ENCODE data around the gene YBX3.
A peak's percentile ranks its signal among the peaks of the same experiment; 100 is the strongest.
"Not testable (repeated sequence)": the region's sequence is repeated elsewhere in the genome, so short reads cannot be mapped to it uniquely, and the experiment has no call there.

YBX3 gene

GRCh38 chr12:10722905-10723746 is at the start of gene YBX3:
TSS of gene YBX3 (minus strand) at chr12:10723323. CDS start at chr12:10723111, 212 bp downstream.
- Mint-ChIP-seq H3K4me1 (peaks cover 50% of the 10 kb centered on the region), H3K4me3 (peak within 1 kb of the TSS; percentile 97), H3K36me3 (ENCODE audit: low read depth) (peaks cover 21% of the 10 kb centered on the region), H3K27me3 (peaks cover 34% of the 10 kb centered on the region), H3K9me3 (no peaks in the 10 kb centered on the region), H3K27ac (peak within 1 kb of the TSS; percentile 98)
- peak; percentile 67 for DNase-seq
- ATAC-seq, result peak; percentile 45

GRCh38 chr12:10771132-10771733 is 48.1 kb upstream of the YBX3 start:
- H3K4me3 Mint-ChIP-seq, result no peak overlapping the region
- DNase-seq, result no peak
- H3K27ac Mint-ChIP-seq, result no peak overlapping the region
- no peak for ATAC-seq
- H3K4me1 Mint-ChIP-seq, result no peaks in the 10 kb centered on the region
- no peaks in the 10 kb centered on the region for H3K9me3 Mint-ChIP-seq
- H3K27me3 Mint-ChIP-seq, result peaks cover 27% of the 10 kb centered on the region
- H3K36me3 Mint-ChIP-seq (ENCODE audit: low read depth), result no peaks in the 10 kb centered on the region

DNA sequence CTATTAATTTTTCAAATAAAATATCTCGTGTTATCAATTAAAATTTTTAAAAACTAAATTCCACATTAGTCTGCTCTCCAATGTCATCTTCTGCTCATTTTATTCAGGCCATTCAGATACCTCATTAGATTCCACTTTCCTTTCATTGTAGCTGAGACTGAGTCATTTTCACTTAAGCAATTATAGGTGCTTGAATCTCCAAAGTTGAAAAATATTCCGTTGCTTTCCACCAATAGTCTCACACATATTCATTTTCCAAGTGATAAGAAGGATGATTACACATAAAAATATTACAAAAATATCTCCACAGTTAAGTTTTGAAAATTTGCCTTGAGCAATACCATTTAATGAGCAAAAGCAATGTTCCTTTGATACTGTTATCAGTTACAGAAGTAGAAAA is 36.5 kb upstream of the YBX3 start:
- Mint-ChIP-seq H3K36me3 (ENCODE audit: low read depth) (peaks cover 11% of the 10 kb centered on the region), H3K27ac (no peak overlapping the region), H3K27me3 (peaks cover 48% of the 10 kb centered on the region), H3K4me1 (no peaks in the 10 kb centered on the region), H3K4me3 (no peak overlapping the region), H3K9me3 (peaks cover 11% of the 10 kb centered on the region)
- ATAC-seq (no peak), DNase-seq (no peak)

GRCh38 chr12:10756194-10756593 is 33.1 kb upstream of the YBX3 start:
- ATAC-seq (no peak), DNase-seq (no peak)
- H3K36me3 Mint-ChIP-seq (ENCODE audit: low read depth), result peaks cover 11% of the 10 kb centered on the region
- peaks cover 11% of the 10 kb centered on the region for H3K9me3 Mint-ChIP-seq
- H3K4me1 Mint-ChIP-seq, result no peaks in the 10 kb centered on the region
- no peak overlapping the region for H3K27ac Mint-ChIP-seq
- no peak overlapping the region for H3K4me3 Mint-ChIP-seq
- H3K27me3 Mint-ChIP-seq, result peaks cover 42% of the 10 kb centered on the region

- no peak overlapping the region for H3K4me3 Mint-ChIP-seq
- H3K27ac Mint-ChIP-seq, result no peak overlapping the region
- H3K9me3 Mint-ChIP-seq, result peaks cover 11% of the 10 kb centered on the region
- ATAC-seq, result no peak
- DNase-seq, result no peak
- peaks cover 9% of the 10 kb centered on the region for H3K4me1 Mint-ChIP-seq
- peaks cover 11% of the 10 kb centered on the region for H3K36me3 Mint-ChIP-seq (ENCODE audit: low read depth)
- peaks cover 18% of the 10 kb centered on the region for H3K27me3 Mint-ChIP-seq
Observed at GRCh38 chr12:10753059-10753458, 29.9 kb upstream of the YBX3 start.

- Mint-ChIP-seq H3K36me3 (ENCODE audit: low read depth) (no peaks in the 10 kb centered on the region), H3K4me3 (peak overlapping the region; percentile 72), H3K9me3 (no peaks in the 10 kb centered on the region), H3K27ac (no peak overlapping the region), H3K27me3 (peaks cover 22% of the 10 kb centered on the region), H3K4me1 (peaks cover 9% of the 10 kb centered on the region)
- no peak for DNase-seq
- ATAC-seq, result no peak
Observed at GRCh38 chr12:10750385-10750727, 27.2 kb upstream of the YBX3 start.

DNA sequence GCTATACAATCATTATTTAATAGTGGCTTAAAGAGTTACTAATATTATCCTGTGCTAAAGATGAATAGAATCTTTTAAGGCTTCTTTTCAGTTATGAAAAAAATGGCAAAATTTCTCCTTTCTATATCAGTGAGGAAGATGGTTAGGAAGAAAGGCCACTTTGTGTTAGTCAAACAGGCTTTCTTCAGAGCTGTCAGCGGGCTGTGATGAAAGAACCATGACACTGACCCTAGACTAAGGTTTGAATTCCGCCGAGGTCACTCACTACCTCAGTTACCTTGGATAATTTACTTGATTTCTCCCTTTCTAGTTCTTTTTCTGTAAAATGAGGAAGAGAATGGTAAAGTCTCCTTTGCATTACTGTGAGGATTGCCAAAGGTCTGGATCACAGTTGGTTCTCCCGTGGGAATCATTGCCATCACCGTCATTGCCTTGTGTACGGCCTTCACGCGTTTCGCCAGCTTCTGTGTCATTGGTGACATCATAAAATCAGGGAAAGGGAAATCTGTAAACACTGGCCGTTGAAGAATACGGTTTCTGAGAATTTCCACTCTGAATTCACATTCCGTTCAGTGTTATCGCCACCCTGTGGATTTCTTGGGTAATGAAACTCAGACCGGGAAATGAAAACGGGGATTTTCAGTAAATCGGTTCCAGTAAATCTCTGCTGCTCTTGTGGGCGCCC is 26.7 kb upstream of the YBX3 start:
- DNase-seq (peak; percentile 65), ATAC-seq (peak; percentile 68)
- H3K4me3 Mint-ChIP-seq, result peak overlapping the region; percentile 72
- no peaks in the 10 kb centered on the region for H3K9me3 Mint-ChIP-seq
- peaks cover 9% of the 10 kb centered on the region for H3K4me1 Mint-ChIP-seq
- H3K27ac Mint-ChIP-seq, result peak overlapping the region; percentile 20
- H3K36me3 Mint-ChIP-seq (ENCODE audit: low read depth), result no peaks in the 10 kb centered on the region
- peaks cover 22% of the 10 kb centered on the region for H3K27me3 Mint-ChIP-seq

GRCh38 chr12:10747730-10748129 is 24.6 kb upstream of the YBX3 start:
- Mint-ChIP-seq H3K27ac (no peak overlapping the region), H3K4me1 (peaks cover 9% of the 10 kb centered on the region), H3K36me3 (ENCODE audit: low read depth) (no peaks in the 10 kb centered on the region), H3K9me3 (no peaks in the 10 kb centered on the region), H3K4me3 (no peak overlapping the region), H3K27me3 (peaks cover 18% of the 10 kb centered on the region)
- DNase-seq, result no peak
- ATAC-seq, result no peak

- H3K4me1 Mint-ChIP-seq; ATAC-seq; DNase-seq; H3K36me3 Mint-ChIP-seq (ENCODE audit: low read depth); H3K27ac Mint-ChIP-seq; H3K9me3 Mint-ChIP-seq; H3K4me3 Mint-ChIP-seq: not testable (repeated sequence)
- peaks cover 12% of the 10 kb centered on the region for H3K27me3 Mint-ChIP-seq
Observed at GRCh38 chr12:10743420-10743819, 20.3 kb upstream of the YBX3 start.

GRCh38 chr12:10741845-10742244 is 18.7 kb upstream of the YBX3 start:
- Mint-ChIP-seq H3K4me3 (no peak overlapping the region), H3K27me3 (peaks cover 10% of the 10 kb centered on the region)

DNA sequence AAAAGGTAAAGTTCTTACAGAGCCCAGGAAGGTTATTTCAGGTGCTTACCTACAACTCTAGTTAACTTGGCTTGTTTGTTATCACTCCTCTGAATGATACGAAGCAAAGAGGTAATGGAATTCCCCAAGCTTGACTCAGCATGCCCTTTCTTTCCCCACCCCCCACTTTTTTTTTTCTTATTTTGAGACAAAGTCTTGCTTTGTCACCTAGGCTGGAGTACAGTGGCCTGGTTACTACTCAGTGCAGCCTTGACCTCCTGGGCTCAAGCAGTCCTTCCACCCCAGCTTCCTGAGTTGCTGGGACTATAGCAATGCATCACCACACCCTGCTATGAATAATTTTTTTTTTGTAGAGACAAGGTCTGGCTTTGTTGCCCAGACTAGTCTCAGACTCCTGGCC is 17.1 kb upstream of the YBX3 start:
- H3K9me3 Mint-ChIP-seq, result no peaks in the 10 kb centered on the region
- H3K27ac Mint-ChIP-seq, result no peak overlapping the region
- no peak for ATAC-seq

More at GRCh38 chr12:10741845-10742244, 18.7 kb upstream of the YBX3 start:
- Mint-ChIP-seq H3K27ac (no peak overlapping the region), H3K4me1 (no peaks in the 10 kb centered on the region), H3K9me3 (no peaks in the 10 kb centered on the region), H3K36me3 (ENCODE audit: low read depth) (no peaks in the 10 kb centered on the region)
- no peak for DNase-seq
- ATAC-seq, result no peak

GRCh38 chr12:10739157-10740118 is 16.3 kb upstream of the YBX3 start:
- Mint-ChIP-seq H3K4me3 (no peak overlapping the region), H3K9me3 (no peaks in the 10 kb centered on the region), H3K36me3 (ENCODE audit: low read depth) (no peaks in the 10 kb centered on the region), H3K27me3 (peaks cover 2% of the 10 kb centered on the region), H3K27ac (no peak overlapping the region), H3K4me1 (peaks cover 14% of the 10 kb centered on the region)
- DNase-seq (no peak), ATAC-seq (no peak)

More for the DNA sequence above, 17.1 kb upstream of the YBX3 start:
- Mint-ChIP-seq H3K27me3 (peaks cover 2% of the 10 kb centered on the region), H3K4me1 (peaks cover 12% of the 10 kb centered on the region), H3K4me3 (no peak overlapping the region), H3K36me3 (ENCODE audit: low read depth) (no peaks in the 10 kb centered on the region)
- no peak for DNase-seq

GRCh38 chr12:10737249-10737648 is 14.1 kb upstream of the YBX3 start:
- no peak for DNase-seq
- Mint-ChIP-seq H3K9me3 (no peaks in the 10 kb centered on the region), H3K27me3 (peaks cover 9% of the 10 kb centered on the region), H3K27ac (no peak overlapping the region), H3K4me1 (peaks cover 14% of the 10 kb centered on the region), H3K4me3 (no peak overlapping the region), H3K36me3 (ENCODE audit: low read depth) (no peaks in the 10 kb centered on the region)
- ATAC-seq, result no peak

DNA sequence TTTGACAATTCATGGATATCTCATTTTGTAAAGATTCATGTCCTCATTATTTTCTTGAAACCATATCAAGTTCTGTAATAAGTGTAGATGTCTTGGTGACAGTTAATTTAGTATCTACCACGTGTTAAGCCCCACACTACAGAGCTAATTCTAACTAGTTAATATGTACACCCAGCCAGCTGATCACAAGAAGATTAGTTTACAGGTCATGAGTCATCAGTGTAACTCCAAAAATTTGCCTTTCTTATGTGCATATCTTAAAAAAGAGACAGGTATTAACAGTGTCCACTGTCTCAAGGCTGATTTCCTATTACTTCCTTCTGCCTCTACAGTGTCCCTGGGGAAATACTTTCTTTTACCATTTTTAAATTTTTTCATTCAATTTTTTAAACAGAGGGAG is 13.3 kb upstream of the YBX3 start:
- Mint-ChIP-seq H3K9me3 (no peaks in the 10 kb centered on the region), H3K27me3 (peaks cover 13% of the 10 kb centered on the region), H3K27ac (no peak overlapping the region), H3K4me1 (peaks cover 14% of the 10 kb centered on the region), H3K4me3 (no peak overlapping the region), H3K36me3 (ENCODE audit: low read depth) (no peaks in the 10 kb centered on the region)
- no peak for ATAC-seq
- no peak for DNase-seq

Measured in activated naive CD8-positive, alpha-beta T cell treated with anti-CD3 and anti-CD28 coated beads, Interleukin-2, amount 50 U/mL, for 24 hours (primary cell).